ENCODE data around the gene PTBP3.
"Not testable (repeated sequence)": the region's sequence is repeated elsewhere in the genome, so short reads cannot be mapped to it uniquely, and the experiment has no call there.

The PTBP3 gene

GRCh38 chr9:112200711-112201110 is 132.7 kb downstream of the PTBP3 start:
- DNase-seq (ENCODE audit: low read depth) = no peak

GRCh38 chr9:112198646-112199045 is 134.8 kb downstream of the PTBP3 start:
- no peak for DNase-seq (ENCODE audit: low read depth)

DNA sequence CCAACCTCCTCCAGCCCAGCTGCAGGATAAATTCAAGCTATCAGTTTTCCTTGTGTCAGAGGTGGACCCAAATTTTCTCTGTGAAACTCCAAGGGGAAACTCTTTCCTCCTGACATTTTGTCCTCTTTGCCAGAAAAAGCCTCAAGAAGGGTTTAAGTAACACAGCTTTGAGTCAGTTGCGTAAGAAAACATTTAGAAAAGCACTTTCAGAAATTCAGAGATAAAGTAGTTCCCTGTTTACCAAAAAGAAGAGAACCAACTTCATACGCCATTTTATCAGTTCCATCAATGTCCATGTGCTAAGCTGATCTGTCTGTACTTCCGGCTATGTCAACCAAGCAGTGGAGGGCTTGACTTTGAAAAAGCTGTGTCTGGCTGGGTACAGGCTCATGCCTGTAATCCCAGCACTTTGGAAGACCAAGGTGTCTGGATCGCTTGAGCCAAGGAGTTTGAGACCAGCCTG is 138.4 kb downstream of the PTBP3 start:
- DNase-seq (ENCODE audit: low read depth) = no peak

- no peak for DNase-seq (ENCODE audit: low read depth)
Measured at GRCh38 chr9:112193572-112194288, 139.7 kb downstream of the PTBP3 start.

DNA sequence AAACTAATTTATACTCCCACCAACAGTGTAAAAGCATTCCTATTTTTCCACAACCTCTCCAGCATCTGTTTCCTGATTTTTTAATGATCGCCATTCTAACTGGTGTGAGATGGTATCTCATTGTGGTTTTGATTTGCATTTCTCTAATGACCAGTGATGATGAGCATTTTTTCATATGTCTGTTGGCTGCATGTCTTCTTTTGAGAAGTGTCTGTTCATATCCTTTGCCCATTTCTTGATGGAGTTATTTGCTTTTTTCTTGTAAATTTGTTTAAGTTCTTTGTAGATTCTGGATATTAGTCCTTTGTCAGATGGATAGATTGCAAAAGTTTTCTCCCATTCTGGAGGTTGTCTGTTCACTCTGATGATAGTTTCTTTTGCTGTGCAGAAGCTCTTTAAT is 143.1 kb downstream of the PTBP3 start:
- not testable (repeated sequence) for DNase-seq (ENCODE audit: low read depth)

DNA sequence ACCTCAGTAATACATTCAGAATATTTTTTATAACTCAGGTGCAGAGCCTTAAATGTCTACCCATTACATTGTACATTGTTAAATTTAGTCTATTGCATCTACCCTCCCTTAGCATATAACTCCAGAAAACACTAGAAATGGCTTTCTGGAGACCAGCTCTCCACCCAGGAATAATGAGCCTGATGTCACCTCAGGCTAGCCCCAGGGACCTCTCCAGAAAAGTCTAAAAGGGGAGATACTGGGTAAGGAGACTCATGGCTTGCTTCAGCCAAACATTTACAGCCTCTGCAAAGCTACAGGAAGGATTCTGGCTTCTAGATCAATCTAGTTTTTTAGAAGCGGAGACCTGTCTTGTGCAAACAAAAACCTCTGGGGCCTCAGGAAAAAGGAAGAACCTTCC is 144.5 kb downstream of the PTBP3 start:
- no peak for DNase-seq (ENCODE audit: low read depth)

DNA sequence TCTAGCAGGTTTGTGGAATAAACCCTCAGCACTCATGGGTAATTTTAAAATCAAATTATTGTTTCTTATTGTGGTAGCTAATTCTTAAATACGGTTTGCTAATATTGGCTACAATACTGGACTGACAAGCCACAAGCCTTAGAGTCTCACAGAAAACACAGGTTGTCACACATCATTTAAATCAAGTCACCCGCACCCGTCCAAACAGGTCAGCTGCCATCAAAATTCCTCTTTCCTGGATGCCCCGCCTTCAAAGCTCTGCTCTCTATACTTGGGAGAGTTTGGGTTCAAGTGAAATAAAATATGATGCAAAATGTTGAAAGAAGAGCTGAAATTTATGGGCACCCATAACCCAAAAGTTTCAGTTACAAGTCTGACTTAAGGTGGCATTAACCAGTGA is 146.0 kb downstream of the PTBP3 start:
- no peak for DNase-seq (ENCODE audit: low read depth)

DNA sequence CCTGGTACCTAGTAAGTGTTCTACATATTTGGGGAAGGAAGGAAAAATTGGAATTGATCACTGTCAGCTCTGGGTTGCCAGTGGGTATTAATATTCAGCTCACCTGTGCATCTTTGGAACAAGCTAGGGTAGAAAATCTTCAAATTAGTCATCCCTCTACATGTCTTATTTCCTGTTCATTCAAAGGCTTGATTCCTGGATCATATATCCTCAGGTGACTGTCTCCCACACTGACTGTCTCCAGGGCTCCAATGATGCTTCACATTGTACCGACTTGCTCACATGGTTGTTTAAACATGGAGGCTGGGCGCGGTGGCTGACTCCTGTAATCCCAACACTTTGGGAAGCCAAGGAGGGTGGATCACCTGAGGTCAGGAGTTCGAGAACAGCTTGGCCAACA is 146.7 kb downstream of the PTBP3 start:
- DNase-seq (ENCODE audit: low read depth) = no peak

GRCh38 chr9:112184946-112185345 is 148.5 kb downstream of the PTBP3 start:
- no peak for DNase-seq (ENCODE audit: low read depth)

- no peak for DNase-seq (ENCODE audit: low read depth)
Measured at GRCh38 chr9:112184221-112184620, 149.2 kb downstream of the PTBP3 start.

- DNase-seq (ENCODE audit: low read depth) = peak; percentile 38
Measured at GRCh38 chr9:112180387-112180881, 153.0 kb downstream of the PTBP3 start.

GRCh38 chr9:112179816-112180215 is 153.6 kb downstream of the PTBP3 start:
- DNase-seq (ENCODE audit: low read depth) = no peak

GRCh38 chr9:112176524-112176923 is 156.9 kb downstream of the PTBP3 start:
- DNase-seq (ENCODE audit: low read depth) = no peak

GRCh38 chr9:112175796-112176315 is 157.6 kb downstream of the PTBP3 start:
- DNase-seq (ENCODE audit: low read depth) = no peak

DNA sequence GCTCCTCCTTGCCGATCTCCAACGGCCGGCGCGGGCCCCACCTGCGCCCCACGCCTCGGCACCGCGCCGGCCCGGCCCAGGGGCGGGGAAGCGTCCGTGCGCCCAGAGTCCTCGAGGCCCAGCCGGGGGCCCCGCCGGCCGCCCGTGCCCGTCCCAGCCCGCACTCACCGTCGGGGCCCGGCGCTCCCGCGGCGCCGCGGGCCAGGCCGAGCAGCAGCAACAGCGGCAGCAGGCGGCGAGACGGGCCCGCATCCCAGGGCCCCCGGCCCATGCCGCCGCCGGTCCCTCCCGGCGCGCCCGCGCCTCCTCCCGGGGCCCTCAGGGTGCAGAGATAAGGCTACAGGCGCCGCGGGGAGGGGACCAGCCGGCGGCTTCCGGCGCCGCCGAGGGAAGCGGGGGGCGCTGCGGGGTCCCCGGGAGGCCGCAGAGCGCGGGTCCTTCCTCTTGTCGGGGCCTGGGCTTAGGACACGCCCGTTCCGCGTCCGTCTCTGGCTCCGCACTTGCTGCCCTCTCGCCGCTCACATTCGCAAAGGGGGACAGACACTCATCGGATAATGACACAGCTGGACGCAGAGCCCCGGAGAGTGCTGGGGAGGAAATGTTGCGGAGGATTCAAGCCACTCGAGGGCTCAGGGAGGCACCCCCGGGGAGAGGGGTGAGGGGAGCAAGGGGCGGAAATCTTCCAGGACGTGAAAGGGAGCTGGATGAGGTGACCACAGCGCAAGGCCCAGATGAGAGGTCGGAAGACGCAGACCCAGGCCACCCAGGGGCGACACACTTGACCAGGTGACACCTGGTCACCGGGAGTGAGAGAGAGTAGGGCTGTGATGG is 158.2 kb downstream of the PTBP3 start, which contains the start of gene SUSD1:
Gene SUSD1 (minus strand): TSS at position 333 of the 831 bp plus-strand sequence. CDS start 62 bp downstream, at position 271.
- DNase-seq (ENCODE audit: low read depth) = peak; percentile 21

DNA sequence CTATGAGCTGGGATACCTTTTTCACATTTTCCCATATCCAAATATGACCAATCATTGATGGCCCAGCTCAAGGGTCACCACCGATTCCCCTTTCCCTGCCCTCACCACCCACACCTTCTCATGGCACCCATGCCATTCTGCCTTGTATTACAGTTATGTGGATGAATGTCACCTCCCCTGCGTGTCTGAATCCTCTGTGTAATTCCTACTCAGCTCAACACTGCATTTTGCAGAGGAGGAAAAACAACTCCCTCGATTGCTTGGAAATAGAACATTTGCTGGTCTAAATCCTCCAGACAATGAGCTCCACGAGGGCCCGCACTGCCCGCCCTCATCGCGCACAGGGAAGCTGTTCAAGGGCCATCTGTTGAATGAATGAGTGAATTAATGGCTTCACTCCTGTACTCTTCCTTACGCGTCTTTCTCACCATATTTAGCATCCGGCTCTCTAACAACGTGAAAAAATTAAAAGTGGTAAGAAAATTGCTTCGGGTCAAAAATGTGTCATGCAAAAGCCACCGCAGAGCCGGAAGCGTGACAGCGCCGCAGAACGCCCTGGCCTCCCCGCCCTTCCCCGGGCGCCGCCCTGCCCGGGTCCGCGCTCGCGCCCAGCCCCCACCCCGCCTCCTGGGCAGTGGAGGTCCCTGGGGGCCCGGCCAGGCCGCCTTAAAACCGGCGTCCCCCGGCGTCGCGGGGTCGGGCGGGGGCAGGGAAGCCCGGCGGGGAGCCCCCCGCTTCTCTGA is 159.0 kb downstream of the PTBP3 start:
- peak; percentile 53 for DNase-seq (ENCODE audit: low read depth)

DNA sequence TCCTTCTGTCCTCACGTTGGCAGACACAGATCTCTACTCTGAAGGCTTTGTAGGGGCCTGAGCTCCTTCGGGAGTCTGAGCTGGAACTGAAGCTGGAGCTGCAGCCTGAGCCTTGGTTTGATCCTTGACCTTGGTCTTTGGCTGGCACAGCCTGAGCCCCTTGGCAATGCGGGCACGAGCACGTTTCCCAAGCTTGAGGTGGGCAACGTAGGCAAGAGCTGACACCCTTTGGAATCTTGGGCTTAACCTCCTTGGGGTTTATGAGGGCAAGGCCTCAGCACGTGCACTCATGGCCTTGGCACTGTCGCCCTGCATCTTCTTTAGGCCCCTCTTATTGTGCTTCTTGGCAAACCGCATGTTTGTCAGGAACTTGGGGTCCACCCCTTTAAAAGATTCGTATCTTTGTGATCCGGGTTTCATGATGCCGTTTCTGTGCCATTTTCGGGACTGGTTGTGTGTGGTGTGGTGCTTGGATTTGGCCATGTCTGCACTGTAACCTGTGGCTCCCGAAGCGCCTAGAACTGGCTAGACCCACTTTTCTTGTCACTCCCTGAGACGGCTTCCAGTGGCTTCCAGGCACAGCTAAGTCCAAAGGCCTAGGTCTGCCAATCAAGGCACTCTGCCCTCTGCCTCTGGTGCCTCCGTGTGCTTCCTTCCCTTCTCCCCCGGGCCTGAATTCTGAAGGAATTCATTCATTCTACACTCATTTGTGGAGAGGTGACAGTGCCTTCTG is 159.8 kb downstream of the PTBP3 start:
- DNase-seq (ENCODE audit: low read depth) = no peak

- no peak for DNase-seq (ENCODE audit: low read depth)
Measured at GRCh38 chr9:112170968-112171367, 162.5 kb downstream of the PTBP3 start.

DNA sequence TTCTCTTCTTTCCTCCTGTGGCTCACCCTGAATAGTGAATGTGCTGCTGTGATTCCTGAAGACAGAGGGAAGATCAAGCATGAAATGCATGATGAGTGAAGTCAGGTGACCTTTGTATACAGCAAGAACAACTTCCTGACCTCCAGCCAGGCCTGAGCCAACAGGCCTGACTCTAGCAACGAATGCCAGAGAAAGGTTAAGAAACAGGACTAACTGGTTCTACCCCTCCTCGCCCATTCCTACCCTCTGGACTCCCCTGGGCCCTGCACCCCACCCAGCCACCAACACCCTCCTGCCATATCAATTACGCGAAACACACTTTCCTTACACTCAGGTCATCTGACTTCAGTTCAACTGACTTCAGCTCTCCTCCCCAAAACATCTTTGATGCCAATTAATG is 163.2 kb downstream of the PTBP3 start:
- no peak for DNase-seq (ENCODE audit: low read depth)

DNA sequence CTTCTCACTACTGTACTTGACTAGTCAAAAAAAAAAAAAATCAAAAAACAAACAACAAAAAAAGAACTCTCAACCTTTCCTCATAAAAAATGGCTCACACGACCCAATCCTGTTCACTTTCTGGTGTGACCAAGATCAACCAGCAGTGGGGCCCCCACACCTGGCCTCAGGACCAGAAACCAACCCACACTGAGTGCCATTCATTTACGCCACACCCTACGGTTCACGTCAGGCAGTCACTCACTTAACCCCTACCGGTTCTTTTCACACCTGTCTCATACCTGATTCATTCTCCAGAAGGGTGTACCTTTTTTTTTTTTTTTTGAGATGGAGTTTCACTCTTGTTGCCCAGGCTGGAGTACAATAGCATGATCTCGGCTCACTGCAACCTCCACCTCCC is 164.1 kb downstream of the PTBP3 start:
- no peak for DNase-seq (ENCODE audit: low read depth)

DNA sequence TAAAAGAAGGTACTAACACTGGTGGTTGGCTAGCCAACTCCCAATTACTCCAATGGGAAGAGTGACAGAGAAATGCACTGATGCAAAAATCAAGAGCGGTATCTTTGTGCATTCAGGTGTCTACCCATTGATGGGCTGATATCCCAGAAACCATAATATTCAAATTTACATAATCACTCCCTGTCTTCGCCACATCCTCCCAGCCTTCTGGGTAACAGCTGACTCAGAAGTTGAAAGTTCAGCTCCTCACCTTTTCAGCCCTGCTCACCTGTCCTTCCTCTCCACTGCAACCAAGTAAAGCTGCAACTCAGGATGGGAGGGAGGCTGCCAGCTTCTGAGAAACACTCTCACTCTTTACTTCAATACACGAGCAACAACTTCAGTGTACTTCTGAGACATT is 165.2 kb downstream of the PTBP3 start:
- no peak for DNase-seq (ENCODE audit: low read depth)

All from T-helper 22 cell (primary cell).